Naive thymus-derived CD8-positive, alpha-beta T cell (primary cell): ENCODE results near the gene LIN9. TPM values are rescaled to one million over a fixed set of nuclear protein-coding genes. Genes with fewer than 3 reads are reported as not detected.

Source experiments
- polyA plus RNA-seq, 3 donors: library from polyadenylated mRNA; unstranded; fragments of 300-500 nt; fragmentation: Illumina TruSeq; gene quantifications; one replicate each; pipeline ENCODE4 v1.2.3, GENCODE V29; 2021
- total RNA-seq, 8 experiments: library from RNA in 2 of 8; stranded (reverse) in 2 of 8; gene quantifications; one replicate each; pipeline ENCODE4 v1.2.3 and lab custom pipeline; 2021 to 2026

LIN9 gene
- total and polyA plus RNA-seq, 5 experiments from 2014 or later, result 3.6 to 8.7 (median 4.2) TPM

Other genes starting within 250 kb of the LIN9 start
- gene H3-3A, start 246.4 kb downstream of the LIN9 start, total RNA-seq, result 100 to 1,000 TPM; 440 to 444 TPM
- gene H3-3A, start 246.4 kb downstream of the LIN9 start, polyA plus RNA-seq, result 100 to 1,000 TPM; 736 to 904 (median 888) TPM
- gene ACBD3, start 122.4 kb downstream of the LIN9 start, total RNA-seq, result 10 to 100 TPM; 30.6 to 33.2 TPM
- gene ACBD3, start 122.4 kb downstream of the LIN9 start, polyA plus RNA-seq, result 10 to 100 TPM; 11.2 to 16.1 (median 11.8) TPM
- gene MIXL1, start 85.5 kb downstream of the LIN9 start, total RNA-seq, result not detected
- under 1 TPM in 1 of 3 donors, not detected in 2; 0.13 TPM for gene MIXL1, start 85.5 kb downstream of the LIN9 start, polyA plus RNA-seq
- gene PARP1, start 98.9 kb upstream of the LIN9 start, total RNA-seq, result 100 to 1,000 TPM; 102 to 103 TPM
- 100 to 1,000 TPM in 2 of 3 donors, 10 to 100 TPM in 1; 98.6 to 128 (median 121) TPM for gene PARP1, start 98.9 kb upstream of the LIN9 start, polyA plus RNA-seq
- under 1 TPM; 0.14 to 0.65 TPM for gene STUM, start 239.6 kb upstream of the LIN9 start, total RNA-seq
- not detected for gene STUM, start 239.6 kb upstream of the LIN9 start, polyA plus RNA-seq